ENCODE measurements around the gene SYNPO2. TPM values are rescaled to one million over a fixed set of nuclear protein-coding genes. Genes with fewer than 3 reads are reported as not detected.

Gene SYNPO2
- total RNA-seq, 1 donor from 2014 or later, result 2.9 TPM

GRCh38 chr4:119025420-119025819 is 136.8 kb downstream of the SYNPO2 start:
- Mint-ChIP-seq H3K4me3 (ENCODE audit: unreplicated experiment) (no peak overlapping the region), H3K27me3 (ENCODE audit: unreplicated experiment) (peaks cover 1% of the 10 kb centered on the region), H3K36me3 (ENCODE audit: unreplicated experiment) (peaks cover 5% of the 10 kb centered on the region), H3K27ac (ENCODE audit: unreplicated experiment) (no peak overlapping the region), H3K4me1 (ENCODE audit: low read depth, unreplicated experiment) (peaks cover 5% of the 10 kb centered on the region), H3K9me3 (ENCODE audit: unreplicated experiment) (peaks cover 3% of the 10 kb centered on the region)
- TF ChIP-seq, protein P1, sequence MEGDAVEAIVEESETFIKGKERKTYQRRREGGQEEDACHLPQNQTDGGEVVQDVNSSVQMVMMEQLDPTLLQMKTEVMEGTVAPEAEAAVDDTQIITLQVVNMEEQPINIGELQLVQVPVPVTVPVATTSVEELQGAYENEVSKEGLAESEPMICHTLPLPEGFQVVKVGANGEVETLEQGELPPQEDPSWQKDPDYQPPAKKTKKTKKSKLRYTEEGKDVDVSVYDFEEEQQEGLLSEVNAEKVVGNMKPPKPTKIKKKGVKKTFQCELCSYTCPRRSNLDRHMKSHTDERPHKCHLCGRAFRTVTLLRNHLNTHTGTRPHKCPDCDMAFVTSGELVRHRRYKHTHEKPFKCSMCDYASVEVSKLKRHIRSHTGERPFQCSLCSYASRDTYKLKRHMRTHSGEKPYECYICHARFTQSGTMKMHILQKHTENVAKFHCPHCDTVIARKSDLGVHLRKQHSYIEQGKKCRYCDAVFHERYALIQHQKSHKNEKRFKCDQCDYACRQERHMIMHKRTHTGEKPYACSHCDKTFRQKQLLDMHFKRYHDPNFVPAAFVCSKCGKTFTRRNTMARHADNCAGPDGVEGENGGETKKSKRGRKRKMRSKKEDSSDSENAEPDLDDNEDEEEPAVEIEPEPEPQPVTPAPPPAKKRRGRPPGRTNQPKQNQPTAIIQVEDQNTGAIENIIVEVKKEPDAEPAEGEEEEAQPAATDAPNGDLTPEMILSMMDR (IDR thresholded peaks at IDR 0.05; ENCODE audit: partially characterized antibody, unreplicated experiment), result no peak
- DNase-seq, result no peak

- peaks cover 1% of the 10 kb centered on the region for H3K27me3 Mint-ChIP-seq (ENCODE audit: unreplicated experiment)
- H3K27ac Mint-ChIP-seq (ENCODE audit: unreplicated experiment), result no peak overlapping the region
- H3K9me3 Mint-ChIP-seq (ENCODE audit: unreplicated experiment), result peaks cover 3% of the 10 kb centered on the region
- DNase-seq, result no peak
- peaks cover 5% of the 10 kb centered on the region for H3K4me1 Mint-ChIP-seq (ENCODE audit: low read depth, unreplicated experiment)
- no peak overlapping the region for H3K4me3 Mint-ChIP-seq (ENCODE audit: unreplicated experiment)
- peaks cover 5% of the 10 kb centered on the region for H3K36me3 Mint-ChIP-seq (ENCODE audit: unreplicated experiment)
- TF ChIP-seq, protein P1 (IDR thresholded peaks at IDR 0.05; ENCODE audit: partially characterized antibody, unreplicated experiment), result no peak
Measured at GRCh38 chr4:119025916-119026661, 137.4 kb downstream of the SYNPO2 start.

GRCh38 chr4:119026662-119027444 is 138.2 kb downstream of the SYNPO2 start:
- DNase-seq, result no peak
- Mint-ChIP-seq H3K4me3 (ENCODE audit: unreplicated experiment) (no peak overlapping the region), H3K4me1 (ENCODE audit: low read depth, unreplicated experiment) (peaks cover 5% of the 10 kb centered on the region), H3K27me3 (ENCODE audit: unreplicated experiment) (peaks cover 1% of the 10 kb centered on the region), H3K36me3 (ENCODE audit: unreplicated experiment) (peaks cover 12% of the 10 kb centered on the region), H3K27ac (ENCODE audit: unreplicated experiment) (no peak overlapping the region), H3K9me3 (ENCODE audit: unreplicated experiment) (peaks cover 3% of the 10 kb centered on the region)
- TF ChIP-seq, protein P1 (IDR thresholded peaks at IDR 0.05; ENCODE audit: partially characterized antibody, unreplicated experiment), result no peak

- no peak for DNase-seq
- TF ChIP-seq, protein P1 (IDR thresholded peaks at IDR 0.05; ENCODE audit: partially characterized antibody, unreplicated experiment), result no peak
- Mint-ChIP-seq H3K9me3 (ENCODE audit: unreplicated experiment) (peaks cover 3% of the 10 kb centered on the region), H3K27me3 (ENCODE audit: unreplicated experiment) (peaks cover 1% of the 10 kb centered on the region), H3K4me3 (ENCODE audit: unreplicated experiment) (no peak overlapping the region), H3K4me1 (ENCODE audit: low read depth, unreplicated experiment) (peaks cover 5% of the 10 kb centered on the region), H3K27ac (ENCODE audit: unreplicated experiment) (no peak overlapping the region), H3K36me3 (ENCODE audit: unreplicated experiment) (peaks cover 12% of the 10 kb centered on the region)
Measured at GRCh38 chr4:119027811-119028210, 139.2 kb downstream of the SYNPO2 start.

DNA sequence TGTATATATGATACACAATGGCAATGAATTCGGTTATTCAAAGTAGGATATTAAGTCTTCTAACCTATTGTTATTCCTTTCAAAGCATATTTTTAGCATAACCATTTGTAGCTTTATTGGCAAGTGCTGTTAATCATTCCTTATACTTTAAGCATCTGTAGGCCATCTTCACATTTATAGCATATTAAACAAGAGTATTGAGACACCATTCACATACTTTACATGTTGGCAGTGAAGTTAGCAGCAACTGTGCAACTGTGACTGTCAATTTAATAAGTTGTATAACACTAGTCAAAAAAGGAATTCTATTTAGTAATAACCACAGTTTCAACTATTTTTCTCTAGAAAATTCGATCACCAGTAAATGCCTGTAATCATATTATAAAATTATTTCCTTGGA is 139.6 kb downstream of the SYNPO2 start:
- no peak for DNase-seq
- H3K4me1 Mint-ChIP-seq (ENCODE audit: low read depth, unreplicated experiment), result peaks cover 5% of the 10 kb centered on the region
- H3K36me3 Mint-ChIP-seq (ENCODE audit: unreplicated experiment), result peaks cover 12% of the 10 kb centered on the region
- H3K27me3 Mint-ChIP-seq (ENCODE audit: unreplicated experiment), result peaks cover 1% of the 10 kb centered on the region
- H3K9me3 Mint-ChIP-seq (ENCODE audit: unreplicated experiment), result peaks cover 2% of the 10 kb centered on the region
- no peak overlapping the region for H3K27ac Mint-ChIP-seq (ENCODE audit: unreplicated experiment)
- TF ChIP-seq, protein P1 (IDR thresholded peaks at IDR 0.05; ENCODE audit: partially characterized antibody, unreplicated experiment), result no peak
- no peak overlapping the region for H3K4me3 Mint-ChIP-seq (ENCODE audit: unreplicated experiment)

Data from glutamatergic neuron (in vitro differentiated cells).